Ishikawa (cell line): ENCODE results near the gene FCER2.

Experiments
- CEBPB ChIP-seq: IDR thresholded peaks from 2 replicates; pipeline ENCODE4 v1.6.1; 2012
- CREB1 ChIP-seq: IDR thresholded peaks from 2 replicates; pipeline ENCODE4 v1.6.1; 2012; ENCODE audit warnings: low read depth
- EGR1 ChIP-seq: IDR thresholded peaks from 2 replicates; pipeline ENCODE4 v1.6.1; 2012
- EP300 ChIP-seq: IDR thresholded peaks from 2 replicates; pipeline ENCODE4 v1.6.1; 2012; ENCODE audit warnings: borderline replicate concordance
- FOXM1 ChIP-seq: IDR thresholded peaks from 2 replicates; pipeline ENCODE4 v1.6.1; 2012; ENCODE audit warnings: low read depth, borderline replicate concordance
- NFIC ChIP-seq: IDR thresholded peaks from 2 replicates; pipeline ENCODE4 v1.6.1; 2012
- RAD21 ChIP-seq: IDR thresholded peaks from 2 replicates; pipeline ENCODE4 v1.6.1; 2012; ENCODE audit warnings: low read depth
- TAF1 ChIP-seq: IDR thresholded peaks from 2 replicates; pipeline ENCODE4 v1.6.1; 2012; ENCODE audit warnings: low read depth, mild to moderate bottlenecking
- TCF12 ChIP-seq: IDR thresholded peaks from 2 replicates; pipeline ENCODE4 v1.6.1; 2012; ENCODE audit warnings: low read depth
- TEAD4 ChIP-seq: IDR thresholded peaks from 2 replicates; pipeline ENCODE4 v1.6.1; 2012
- YY1 ChIP-seq: IDR thresholded peaks from 2 replicates; pipeline ENCODE4 v1.6.1; 2012; ENCODE audit warnings: low read depth
- ZBTB7A ChIP-seq: IDR thresholded peaks from 2 replicates; pipeline ENCODE4 v1.6.1; 2012; ENCODE audit warnings: low read depth
- TF ChIP-seq, protein P1 (sequence below): IDR thresholded peaks from 2 replicates; pipeline ENCODE4 v1.6.1; 2012
- TF ChIP-seq, protein P2 (sequence below): IDR thresholded peaks from 2 replicates; pipeline ENCODE4 v1.6.1; 2012; ENCODE audit warnings: low read depth, mild to moderate bottlenecking
- TF ChIP-seq, protein P3 (sequence below): IDR thresholded peaks from 2 replicates; pipeline ENCODE4 v1.6.1; 2012

FCER2 gene

DNA sequence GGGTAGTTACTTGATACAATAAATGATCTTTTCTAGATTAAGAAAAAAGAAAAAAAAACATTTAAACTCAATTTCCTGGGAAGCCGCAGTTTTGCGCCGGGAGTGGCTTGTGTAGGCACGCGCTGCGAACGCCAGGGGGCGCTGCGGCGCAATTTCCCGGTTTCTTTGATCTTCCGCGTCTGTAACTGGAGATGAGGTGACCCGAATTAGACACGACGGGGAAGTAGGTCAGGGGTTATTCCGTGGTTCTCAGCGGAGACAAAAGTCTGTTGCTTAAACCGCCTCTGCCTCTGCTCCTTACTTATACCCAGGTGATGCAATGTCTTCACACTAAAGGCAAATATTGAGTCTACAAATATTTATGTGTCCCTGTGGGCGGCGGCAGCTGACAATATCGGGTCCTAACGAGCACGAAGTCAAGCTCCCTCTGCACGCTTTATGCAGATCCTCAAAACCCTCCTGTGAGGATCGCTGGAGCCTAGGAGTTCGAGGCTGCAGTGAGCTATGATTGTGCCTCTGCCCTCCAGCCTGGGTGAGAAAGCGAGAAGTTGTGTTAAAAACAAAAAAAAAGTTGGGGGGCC is 49.8 kb downstream of the FCER2 start:
- TF ChIP-seq CREB1 (no peak), FOXM1 (no peak), TEAD4 (no peak), RAD21 (peak; percentile 64), EP300 (no peak), TCF12 (0 out of 2 replicates have a peak, but pooled peaks have one; percentile 19), YY1 (no peak), ZBTB7A (no peak), TAF1 (no peak), NFIC (no peak), EGR1 (no peak), CEBPB (no peak)
- TF ChIP-seq, protein P1, sequence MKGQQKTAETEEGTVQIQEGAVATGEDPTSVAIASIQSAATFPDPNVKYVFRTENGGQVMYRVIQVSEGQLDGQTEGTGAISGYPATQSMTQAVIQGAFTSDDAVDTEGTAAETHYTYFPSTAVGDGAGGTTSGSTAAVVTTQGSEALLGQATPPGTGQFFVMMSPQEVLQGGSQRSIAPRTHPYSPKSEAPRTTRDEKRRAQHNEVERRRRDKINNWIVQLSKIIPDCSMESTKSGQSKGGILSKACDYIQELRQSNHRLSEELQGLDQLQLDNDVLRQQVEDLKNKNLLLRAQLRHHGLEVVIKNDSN = no peak
- TF ChIP-seq, protein P2, sequence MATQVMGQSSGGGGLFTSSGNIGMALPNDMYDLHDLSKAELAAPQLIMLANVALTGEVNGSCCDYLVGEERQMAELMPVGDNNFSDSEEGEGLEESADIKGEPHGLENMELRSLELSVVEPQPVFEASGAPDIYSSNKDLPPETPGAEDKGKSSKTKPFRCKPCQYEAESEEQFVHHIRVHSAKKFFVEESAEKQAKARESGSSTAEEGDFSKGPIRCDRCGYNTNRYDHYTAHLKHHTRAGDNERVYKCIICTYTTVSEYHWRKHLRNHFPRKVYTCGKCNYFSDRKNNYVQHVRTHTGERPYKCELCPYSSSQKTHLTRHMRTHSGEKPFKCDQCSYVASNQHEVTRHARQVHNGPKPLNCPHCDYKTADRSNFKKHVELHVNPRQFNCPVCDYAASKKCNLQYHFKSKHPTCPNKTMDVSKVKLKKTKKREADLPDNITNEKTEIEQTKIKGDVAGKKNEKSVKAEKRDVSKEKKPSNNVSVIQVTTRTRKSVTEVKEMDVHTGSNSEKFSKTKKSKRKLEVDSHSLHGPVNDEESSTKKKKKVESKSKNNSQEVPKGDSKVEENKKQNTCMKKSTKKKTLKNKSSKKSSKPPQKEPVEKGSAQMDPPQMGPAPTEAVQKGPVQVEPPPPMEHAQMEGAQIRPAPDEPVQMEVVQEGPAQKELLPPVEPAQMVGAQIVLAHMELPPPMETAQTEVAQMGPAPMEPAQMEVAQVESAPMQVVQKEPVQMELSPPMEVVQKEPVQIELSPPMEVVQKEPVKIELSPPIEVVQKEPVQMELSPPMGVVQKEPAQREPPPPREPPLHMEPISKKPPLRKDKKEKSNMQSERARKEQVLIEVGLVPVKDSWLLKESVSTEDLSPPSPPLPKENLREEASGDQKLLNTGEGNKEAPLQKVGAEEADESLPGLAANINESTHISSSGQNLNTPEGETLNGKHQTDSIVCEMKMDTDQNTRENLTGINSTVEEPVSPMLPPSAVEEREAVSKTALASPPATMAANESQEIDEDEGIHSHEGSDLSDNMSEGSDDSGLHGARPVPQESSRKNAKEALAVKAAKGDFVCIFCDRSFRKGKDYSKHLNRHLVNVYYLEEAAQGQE = no peak
- TF ChIP-seq, protein P3, sequence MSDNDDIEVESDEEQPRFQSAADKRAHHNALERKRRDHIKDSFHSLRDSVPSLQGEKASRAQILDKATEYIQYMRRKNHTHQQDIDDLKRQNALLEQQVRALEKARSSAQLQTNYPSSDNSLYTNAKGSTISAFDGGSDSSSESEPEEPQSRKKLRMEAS = peak; percentile 34; the same call in 1 of the 2 replicates

DNA sequence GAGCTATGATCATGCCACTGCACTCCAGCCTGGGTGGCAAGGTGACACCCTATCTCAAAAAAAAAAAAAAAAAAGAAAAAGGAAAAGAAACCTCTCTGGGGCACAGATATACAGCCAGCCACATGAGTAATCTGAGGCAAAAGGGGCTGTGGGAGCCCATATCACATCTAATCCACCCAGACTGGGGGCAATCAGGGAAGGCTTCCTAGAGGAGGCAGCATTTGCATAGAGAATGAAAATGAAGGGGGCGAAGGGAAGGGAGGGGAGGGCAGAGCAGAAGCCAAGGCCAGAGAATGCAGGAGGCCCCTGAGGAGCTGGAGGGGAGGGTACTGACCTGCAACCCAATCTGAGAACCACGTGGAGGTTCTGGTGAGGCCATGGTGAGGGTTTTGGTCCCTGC is 51.8 kb downstream of the FCER2 start:
- no peak for TF ChIP-seq RAD21
- TF ChIP-seq, protein P2 = no peak
- TF ChIP-seq CREB1 = no peak
- no peak for TF ChIP-seq TCF12
- TF ChIP-seq TAF1 = no peak
- TF ChIP-seq CEBPB = no peak
- TF ChIP-seq YY1 = no peak
- TF ChIP-seq, protein P1 = no peak
- no peak for TF ChIP-seq FOXM1
- TF ChIP-seq EP300 = no peak
- TF ChIP-seq NFIC = no peak
- TF ChIP-seq, protein P3 = no peak
- TF ChIP-seq ZBTB7A = no peak

DNA sequence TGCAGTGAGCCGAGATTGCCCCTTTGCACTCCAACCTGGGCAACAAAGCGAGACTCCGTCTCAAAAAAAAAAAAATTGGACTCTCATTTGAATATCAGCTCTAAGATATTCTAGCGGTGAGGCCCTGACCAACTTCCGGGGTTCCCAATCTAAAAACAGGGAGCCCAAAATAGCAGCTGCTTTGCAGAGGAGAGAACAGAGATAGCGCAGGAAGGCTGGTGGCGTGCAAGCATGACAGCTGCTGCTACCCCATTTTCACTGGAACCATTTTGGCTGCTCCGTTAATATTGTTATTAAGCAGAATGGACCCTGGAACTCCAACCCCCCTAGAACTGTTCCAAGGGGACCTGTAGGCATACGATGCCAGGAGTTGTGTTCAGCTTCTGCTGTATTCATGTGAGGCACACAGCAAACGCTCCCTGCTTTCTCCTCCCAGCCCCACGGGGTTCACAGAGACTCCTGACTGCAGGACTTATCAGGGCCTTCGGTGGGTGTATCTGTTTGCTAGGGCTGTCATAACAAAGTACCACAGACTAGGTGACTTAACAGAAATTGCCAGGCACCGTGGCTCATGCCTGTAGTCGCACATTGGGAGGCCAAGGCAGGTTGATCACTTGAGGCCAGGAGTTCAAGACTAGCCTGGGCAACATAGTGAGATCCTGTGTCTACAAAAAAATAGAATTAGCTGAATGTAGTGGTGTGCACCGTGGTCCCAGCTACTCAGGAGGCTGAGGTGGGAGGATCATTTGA is 53.5 kb downstream of the FCER2 start:
- no peak for TF ChIP-seq RAD21
- TF ChIP-seq CEBPB = no peak
- no peak for TF ChIP-seq FOXM1
- TF ChIP-seq, protein P1 = no peak

DNA sequence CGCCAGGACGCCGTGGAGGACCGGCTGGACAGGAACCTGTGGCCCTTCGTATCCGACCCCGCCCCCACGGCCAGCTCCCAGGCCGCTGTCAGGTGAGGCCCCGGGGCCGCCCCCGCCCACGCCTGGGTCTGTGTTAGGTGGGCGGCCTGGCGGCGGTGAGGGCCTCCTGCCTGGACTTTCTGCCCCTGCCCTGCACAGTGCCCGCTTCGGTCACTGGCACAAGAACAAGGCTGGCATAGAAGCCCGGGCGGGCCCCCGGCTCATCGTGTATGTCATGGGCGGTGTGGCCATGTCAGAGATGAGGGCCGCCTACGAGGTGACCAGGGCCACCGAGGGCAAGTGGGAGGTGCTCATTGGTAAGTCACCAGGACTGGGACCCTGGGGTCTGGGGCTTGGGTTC is 54.8 kb downstream of the FCER2 start:
- TF ChIP-seq ZBTB7A (no peak), NFIC (no peak), YY1 (no peak), CEBPB (no peak), TEAD4 (no peak), TCF12 (no peak), EP300 (no peak), RAD21 (no peak), FOXM1 (no peak), TAF1 (no peak), CREB1 (no peak), EGR1 (no peak)
- TF ChIP-seq, protein P2 = no peak
- TF ChIP-seq, protein P1 = no peak
- TF ChIP-seq, protein P3 = no peak
